WERI-Rb-1 (cell line): ENCODE measurements around the gene TGM1.

Experiments used
- DNase-seq: peaks from one replicate; pipeline ENCODE4 v3.0.0-alpha.2; 2020
- H3K27ac ChIP-seq: fragments of 250-450 bp; sonication (Bioruptor Pico); 2 replicates; pipeline ENCODE4 v1.5.1; 2020; ENCODE audit warnings: mild to moderate bottlenecking, moderate library complexity
- H3K27me3 ChIP-seq: fragments of 250-450 bp; sonication (Bioruptor Pico); 2 replicates; pipeline ENCODE4 v1.5.1; 2021; ENCODE audit warnings: mild to moderate bottlenecking, low read depth, moderate library complexity; ENCODE audit not compliant: insufficient read depth, severe bottlenecking
- H3K36me3 ChIP-seq: fragments of 250-450 bp; sonication (Bioruptor Pico); 2 replicates; pipeline ENCODE4 v1.5.1; 2020; ENCODE audit warnings: mild to moderate bottlenecking, moderate library complexity
- H3K4me3 ChIP-seq: 2 replicates; pipeline ENCODE4 v1.5.1; 2011; ENCODE audit warnings: low read depth, mild to moderate bottlenecking, control low read depth, low read length
- H3K9me3 ChIP-seq: fragments of 250-450 bp; sonication (Bioruptor Pico); 2 replicates; pipeline ENCODE4 v1.5.1; 2021; ENCODE audit warnings: mild to moderate bottlenecking, moderate library complexity; ENCODE audit not compliant: severe bottlenecking
- CTCF ChIP-seq: IDR thresholded peaks from 2 replicates; pipeline ENCODE4 v1.5.1; 2011; ENCODE audit warnings: low read depth, mild to moderate bottlenecking, control low read depth, inconsistent platforms, low read length

TGM1 gene

GRCh38 chr14:24280797-24281460 lies 18.0 kb upstream of the TGM1 start:
- no peak overlapping the region for H3K4me3 ChIP-seq
- no peaks in the 10 kb centered on the region for H3K27me3 ChIP-seq
- no peak for TF ChIP-seq CTCF
- H3K36me3 ChIP-seq = no peaks in the 10 kb centered on the region
- H3K9me3 ChIP-seq = no peaks in the 10 kb centered on the region
- no peak overlapping the region for H3K27ac ChIP-seq
- DNase-seq = no peak

- Histone ChIP-seq H3K27me3 (no peaks in the 10 kb centered on the region), H3K27ac (no peak overlapping the region), H3K36me3 (no peaks in the 10 kb centered on the region), H3K4me3 (no peak overlapping the region), H3K9me3 (no peaks in the 10 kb centered on the region)
- no peak for TF ChIP-seq CTCF
- no peak for DNase-seq
Measured at GRCh38 chr14:24279301-24280186, 16.6 kb upstream of the TGM1 start.

GRCh38 chr14:24278424-24278823 lies 15.4 kb upstream of the TGM1 start:
- Histone ChIP-seq H3K4me3 (no peak overlapping the region), H3K9me3 (no peaks in the 10 kb centered on the region), H3K27me3 (no peaks in the 10 kb centered on the region), H3K27ac (no peak overlapping the region), H3K36me3 (no peaks in the 10 kb centered on the region)
- no peak for TF ChIP-seq CTCF
- no peak for DNase-seq

GRCh38 chr14:24277606-24278321 lies 14.8 kb upstream of the TGM1 start:
- no peak for DNase-seq
- Histone ChIP-seq H3K36me3 (no peaks in the 10 kb centered on the region), H3K27ac (no peak overlapping the region), H3K9me3 (no peaks in the 10 kb centered on the region), H3K4me3 (no peak overlapping the region), H3K27me3 (no peaks in the 10 kb centered on the region)
- no peak for TF ChIP-seq CTCF

GRCh38 chr14:24277071-24277470 lies 14.1 kb upstream of the TGM1 start:
- H3K27me3 ChIP-seq = no peaks in the 10 kb centered on the region
- H3K36me3 ChIP-seq = no peaks in the 10 kb centered on the region
- DNase-seq = no peak
- H3K4me3 ChIP-seq = no peak overlapping the region
- H3K27ac ChIP-seq = no peak overlapping the region
- H3K9me3 ChIP-seq = no peaks in the 10 kb centered on the region
- no peak for TF ChIP-seq CTCF
